GM18909 (cell line): ENCODE measurements around the gene MYO3B.
"Not testable (repeated sequence)": the region's sequence is repeated elsewhere in the genome, so short reads cannot be mapped to it uniquely, and the experiment has no call there.

Experiments used
- ATAC-seq: cut with Tn5 transposase; IDR thresholded peaks from one replicate; pipeline ENCODE4 v1.9.1; 2021; ENCODE audit warnings: mild to moderate bottlenecking; ENCODE audit not compliant: unreplicated experiment, poor library complexity

Gene MYO3B

GRCh38 chr2:170324640-170325046, 146.7 kb downstream of the MYO3B start:
- ATAC-seq = no peak

GRCh38 chr2:170330881-170331280, 152.9 kb downstream of the MYO3B start:
- ATAC-seq = no peak

DNA sequence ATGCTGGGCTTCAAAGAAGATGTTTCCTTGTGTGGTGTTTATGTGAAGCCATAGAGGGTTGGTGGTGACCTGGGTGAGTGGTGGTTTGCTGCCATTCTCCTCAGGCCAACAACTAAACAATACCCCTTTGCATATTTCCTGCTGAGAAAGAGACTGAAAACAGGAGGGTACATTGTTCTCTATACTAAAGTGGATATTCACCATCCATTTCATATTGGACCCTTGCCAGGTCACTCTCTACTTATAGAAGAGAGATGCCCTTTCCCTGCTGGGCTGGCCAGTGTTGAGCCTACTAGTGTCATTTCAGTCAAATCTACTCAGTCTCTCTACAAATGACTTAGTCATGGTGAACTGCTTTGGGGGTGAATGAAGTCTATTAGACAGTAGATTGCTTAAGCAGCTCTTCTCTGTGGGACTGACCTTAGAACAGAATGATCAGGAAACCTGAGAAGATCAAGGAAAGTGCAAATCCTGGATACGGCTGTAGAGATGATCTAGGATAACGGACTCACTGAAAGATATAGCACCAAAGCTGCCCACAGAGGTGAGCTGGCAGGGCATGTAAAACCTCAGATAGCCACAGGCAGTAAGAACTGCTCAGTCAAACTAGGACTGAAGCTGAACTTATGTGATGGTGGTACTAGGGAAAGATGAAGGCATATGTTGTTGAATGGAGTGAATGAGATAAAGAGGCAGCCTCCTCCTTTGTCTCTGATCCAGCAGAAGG, 154.9 kb downstream of the MYO3B start:
- ATAC-seq = no peak

GRCh38 chr2:170335351-170335750, 157.4 kb downstream of the MYO3B start:
- no peak for ATAC-seq

GRCh38 chr2:170336408-170336807, 158.5 kb downstream of the MYO3B start:
- ATAC-seq = no peak

GRCh38 chr2:170336916-170337315, 159.0 kb downstream of the MYO3B start:
- ATAC-seq = no peak

DNA sequence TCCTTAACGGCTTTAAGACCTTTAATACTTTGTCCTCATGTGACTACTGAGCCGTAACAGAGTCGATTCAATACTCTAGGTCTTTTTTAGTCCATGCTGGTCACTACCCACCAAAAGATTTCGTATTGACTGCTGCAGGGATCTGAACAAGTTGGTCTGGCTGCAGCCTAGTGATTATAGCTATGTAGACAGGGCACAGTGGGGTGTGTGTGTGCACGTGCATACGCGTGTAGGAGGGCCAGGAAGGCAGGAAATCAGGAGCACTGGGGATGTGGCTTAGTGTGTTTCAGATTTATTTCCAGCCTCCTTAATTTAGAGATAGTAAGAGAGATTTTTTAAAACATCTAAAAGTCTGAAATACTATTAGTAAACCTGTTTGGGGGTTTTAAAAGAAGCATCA, 161.4 kb downstream of the MYO3B start:
- ATAC-seq = no peak

DNA sequence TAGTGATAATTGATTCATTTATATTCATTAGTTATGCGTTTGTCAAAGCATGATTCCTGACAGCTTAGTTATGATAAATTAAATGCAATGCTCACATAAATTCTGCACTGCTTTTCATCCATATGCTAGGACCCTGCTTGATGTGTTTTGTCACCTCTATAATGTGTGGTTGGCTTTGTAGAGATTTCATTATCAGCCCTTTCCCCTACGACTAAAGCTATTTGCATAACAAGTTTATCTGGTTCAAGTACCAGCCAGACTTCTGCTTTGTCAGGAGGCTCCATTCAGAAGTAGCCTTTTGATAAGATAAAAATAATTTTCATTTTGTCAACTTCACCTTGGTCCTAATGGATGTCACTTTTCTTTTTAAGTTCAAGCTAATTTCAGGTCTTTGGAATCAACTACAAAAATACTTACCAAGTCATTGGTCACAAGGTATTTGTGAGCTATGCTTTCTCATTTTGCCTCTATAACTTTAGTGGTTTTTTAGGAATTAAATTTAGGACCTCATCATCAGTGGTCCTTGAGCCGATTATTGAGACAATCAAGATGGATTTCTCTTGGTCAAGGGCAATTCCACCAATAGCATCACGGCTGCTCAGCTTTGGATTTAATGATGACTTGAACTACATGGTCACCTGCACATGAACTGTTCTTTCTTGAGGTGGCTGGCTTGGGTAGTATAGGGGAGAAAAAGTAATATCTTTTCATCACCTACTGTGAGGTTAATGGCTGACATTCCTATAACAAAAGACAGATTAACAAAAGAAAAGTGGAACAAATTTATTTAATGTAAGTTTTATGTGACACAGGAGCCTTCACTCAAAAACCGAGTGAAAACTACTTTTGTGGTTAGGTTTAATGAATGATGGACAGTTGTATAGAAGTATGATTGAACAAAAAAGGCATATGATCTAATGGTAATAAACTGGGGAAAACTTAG, 162.1 kb downstream of the MYO3B start:
- ATAC-seq = no peak

- peak; percentile 53 for ATAC-seq
Measured at GRCh38 chr2:170340693-170341068, 162.7 kb downstream of the MYO3B start.

- ATAC-seq = no peak
Measured at GRCh38 chr2:170341684-170342623, 164.0 kb downstream of the MYO3B start.

DNA sequence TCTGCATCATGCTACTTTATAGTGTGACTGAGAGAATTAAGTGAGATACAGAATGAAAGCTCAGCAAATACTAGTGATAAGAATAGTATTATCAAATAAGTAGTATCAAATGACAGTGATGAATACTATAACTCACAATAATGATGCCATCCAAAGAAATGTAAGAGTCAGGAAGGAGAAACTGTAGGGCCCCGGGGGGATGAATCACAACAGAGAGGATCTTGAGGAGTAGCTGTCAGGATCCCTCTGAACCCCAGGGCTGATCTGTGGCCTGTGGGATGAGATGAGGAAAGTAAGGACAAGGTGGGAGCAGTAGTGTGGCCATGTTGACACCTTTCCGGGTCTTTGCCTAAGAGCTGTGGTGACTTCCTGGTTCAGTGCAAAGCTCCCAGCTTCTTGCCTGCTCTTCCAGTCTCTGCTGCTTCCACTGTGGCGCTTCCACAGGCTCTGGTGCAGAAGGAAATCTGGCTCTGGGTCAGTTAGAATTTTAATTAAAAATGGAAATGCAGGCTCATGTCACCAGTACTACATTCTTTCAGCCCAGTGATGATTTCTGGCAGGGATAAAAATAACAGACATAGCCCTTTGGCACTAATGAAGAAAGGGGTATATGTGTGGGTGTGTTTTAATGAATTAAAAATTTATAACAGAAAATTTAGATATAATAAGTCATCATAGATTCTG, 166.9 kb downstream of the MYO3B start:
- no peak for ATAC-seq

- no peak for ATAC-seq
Measured at GRCh38 chr2:170345607-170346006, 167.7 kb downstream of the MYO3B start.

DNA sequence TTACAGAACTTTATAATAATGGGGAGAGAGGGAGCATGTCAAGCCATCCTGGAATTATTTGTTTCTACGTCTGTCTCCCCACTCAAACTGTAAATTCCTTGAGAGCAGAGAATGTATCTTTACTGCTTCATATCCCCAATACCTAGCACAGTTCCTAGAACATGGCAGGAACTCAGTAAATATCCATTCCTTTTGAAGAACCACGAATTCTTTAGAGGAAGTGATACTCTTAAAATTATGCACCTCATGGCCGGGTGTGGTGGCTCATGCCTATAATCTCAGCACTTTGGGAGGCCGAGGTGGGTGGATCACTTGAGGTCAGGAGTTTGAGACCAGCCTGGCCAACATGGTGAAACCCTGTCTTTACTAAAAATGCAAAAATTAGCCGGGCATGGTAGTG, 171.3 kb downstream of the MYO3B start:
- ATAC-seq = not testable (repeated sequence)

DNA sequence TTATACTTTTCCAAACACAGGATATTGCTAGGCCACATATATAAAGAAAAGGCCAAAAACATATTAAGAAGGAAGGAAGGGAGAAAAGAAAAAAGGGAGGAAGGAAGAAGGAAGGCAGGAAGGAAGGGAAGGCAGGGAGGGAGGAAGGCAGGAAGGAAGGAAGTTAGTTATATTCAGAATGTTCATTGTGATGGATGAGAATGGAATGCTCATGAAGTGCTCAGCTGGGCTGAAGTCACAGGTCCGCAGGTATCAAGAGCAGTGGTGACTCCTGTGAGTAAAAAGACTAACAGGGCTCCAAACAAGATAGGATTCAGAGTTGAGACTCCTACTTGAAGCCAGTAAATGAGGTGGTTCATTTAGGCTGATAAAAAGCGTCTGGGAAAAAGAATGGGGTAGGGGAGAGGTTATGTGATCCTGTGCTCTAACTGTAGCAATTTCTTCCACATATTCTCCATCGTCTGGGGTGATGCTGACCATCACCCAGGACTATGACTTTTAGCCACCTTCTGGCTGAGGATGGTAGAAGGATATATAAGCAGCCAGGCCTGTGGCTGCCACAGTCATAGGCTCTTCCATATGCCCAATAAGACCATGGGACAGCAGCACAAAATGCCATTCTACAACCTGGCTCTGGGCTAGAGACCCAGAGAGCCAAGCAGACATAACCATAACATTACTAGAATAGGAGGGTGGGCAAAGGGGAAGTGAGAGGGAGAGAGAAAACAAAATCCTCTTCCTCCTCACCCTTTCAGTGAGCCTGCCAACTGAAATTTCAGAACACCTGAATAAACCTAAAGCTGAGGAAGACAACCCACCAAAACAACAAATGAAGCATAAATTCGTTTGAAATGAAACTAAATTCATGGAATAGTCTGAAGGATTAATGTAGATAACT, 173.2 kb downstream of the MYO3B start:
- ATAC-seq = no peak

DNA sequence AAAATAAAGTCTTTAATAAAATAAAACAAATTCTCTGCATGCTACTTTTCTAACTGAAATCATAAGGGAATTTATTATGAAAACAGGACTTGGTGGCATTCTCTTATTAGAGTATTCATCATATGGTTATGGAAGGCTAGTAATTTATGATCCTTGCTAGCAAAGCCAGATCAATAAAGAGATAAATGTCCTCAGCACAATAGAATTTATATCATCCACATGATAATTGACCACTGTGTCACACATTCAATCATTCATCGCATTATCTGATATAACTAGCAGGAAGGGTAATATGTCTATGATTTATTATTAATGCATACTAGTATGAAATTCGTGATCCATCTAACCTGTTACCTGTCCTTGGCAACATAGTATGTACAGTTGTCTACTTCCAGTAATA, 175.8 kb downstream of the MYO3B start:
- ATAC-seq = no peak

DNA sequence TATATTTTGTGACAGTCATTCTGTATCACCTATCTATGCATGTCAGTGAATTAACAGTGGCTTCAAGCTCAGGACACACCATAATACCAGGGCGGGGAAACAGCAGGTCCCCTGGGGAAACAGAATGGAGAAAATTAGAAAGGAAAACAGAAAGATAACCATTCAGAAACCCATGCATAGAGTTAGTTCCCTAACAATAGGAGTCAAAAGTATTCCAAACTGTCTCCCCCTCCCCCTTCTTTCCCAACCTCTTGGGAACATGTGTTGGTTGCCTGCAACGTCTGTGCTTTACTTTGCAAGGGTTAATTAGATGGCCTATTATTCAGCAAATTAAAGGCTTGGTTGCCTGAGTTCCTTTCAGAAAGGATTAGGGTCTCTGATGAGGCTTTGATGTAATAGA, 176.4 kb downstream of the MYO3B start:
- no peak for ATAC-seq

DNA sequence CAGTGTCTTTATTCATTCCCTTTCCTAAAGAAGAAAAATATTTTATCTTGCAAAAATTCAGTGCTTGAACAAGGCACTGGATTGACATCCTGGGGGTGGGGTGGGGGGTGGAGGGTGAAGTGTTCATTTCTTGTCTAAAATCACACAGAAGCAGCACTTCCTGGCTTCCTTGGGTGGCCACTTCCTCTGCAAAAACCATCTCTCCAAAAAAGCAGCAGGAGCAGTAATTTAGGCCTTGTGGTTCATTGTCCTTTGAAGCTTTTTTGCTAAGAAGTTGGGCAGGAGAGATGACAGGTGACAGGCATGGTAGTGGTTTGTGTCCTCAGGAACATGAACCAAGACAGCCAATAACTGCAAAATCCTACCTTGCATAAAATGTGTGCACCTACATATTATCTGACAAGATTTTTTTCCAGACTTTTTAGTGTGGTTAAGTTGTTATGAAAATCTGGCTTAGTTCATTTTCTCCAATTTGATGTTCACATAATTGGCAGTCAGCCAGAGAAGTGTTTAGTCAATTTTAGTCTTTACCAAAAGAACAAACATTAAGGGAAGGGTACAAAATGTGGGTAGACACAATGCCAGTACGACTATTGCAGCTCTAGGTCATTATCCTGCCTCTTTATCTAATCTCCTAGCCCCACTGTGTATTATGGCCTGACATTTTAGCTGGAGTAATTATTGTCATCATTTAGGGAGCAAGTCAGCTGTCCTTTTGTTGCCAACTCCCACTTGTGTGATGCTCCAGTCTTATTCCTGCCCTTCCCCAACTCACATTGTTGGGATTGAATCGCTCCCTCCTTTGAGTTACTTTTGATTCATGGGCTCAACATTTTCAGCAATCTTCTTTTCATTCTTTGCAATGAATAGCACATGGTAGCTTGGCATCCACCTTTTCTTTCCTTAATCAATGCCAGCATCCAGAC, 177.2 kb downstream of the MYO3B start:
- ATAC-seq = no peak

DNA sequence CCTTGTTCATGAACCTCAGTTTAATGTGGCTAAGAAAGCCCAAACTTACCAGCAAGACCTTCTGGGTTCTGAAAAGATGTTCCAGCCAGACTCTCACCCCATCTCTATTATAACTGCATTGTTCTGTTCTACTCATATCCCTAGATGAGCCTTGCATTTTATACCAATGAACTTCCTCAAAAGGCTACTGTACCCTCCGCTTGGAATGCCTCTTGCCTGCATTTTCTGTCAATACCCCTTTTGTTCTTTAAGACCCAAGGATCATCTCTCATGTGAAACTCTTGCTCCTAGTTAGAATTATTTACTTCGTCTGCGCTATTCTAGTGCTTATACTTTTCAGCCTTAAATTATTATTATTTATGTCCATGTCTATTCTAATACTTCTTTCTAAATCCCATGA, 181.5 kb downstream of the MYO3B start:
- ATAC-seq = no peak
